Measurements from ENCODE around the gene POU6F1.

Gene POU6F1

DNA sequence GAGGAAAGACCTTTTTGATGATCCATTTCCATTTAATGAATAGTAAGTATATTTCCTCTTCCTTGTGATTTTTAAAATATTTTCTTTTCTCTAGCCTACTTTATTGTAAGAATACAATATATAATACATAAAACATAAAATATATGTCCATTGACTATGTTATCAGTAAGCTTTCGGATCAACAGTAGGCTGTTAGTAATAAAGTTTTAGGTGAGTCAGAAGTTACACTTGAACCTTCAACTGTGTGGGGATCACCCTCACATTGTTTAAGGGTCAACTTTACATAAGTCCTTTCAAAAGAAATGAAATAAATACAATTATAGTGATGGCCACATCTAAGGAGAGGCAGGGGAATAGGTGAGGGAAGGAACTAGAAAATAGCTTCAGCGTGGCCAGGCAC is 40.0 kb downstream of the POU6F1 start (continued):
- TF ChIP-seq, protein P1, sequence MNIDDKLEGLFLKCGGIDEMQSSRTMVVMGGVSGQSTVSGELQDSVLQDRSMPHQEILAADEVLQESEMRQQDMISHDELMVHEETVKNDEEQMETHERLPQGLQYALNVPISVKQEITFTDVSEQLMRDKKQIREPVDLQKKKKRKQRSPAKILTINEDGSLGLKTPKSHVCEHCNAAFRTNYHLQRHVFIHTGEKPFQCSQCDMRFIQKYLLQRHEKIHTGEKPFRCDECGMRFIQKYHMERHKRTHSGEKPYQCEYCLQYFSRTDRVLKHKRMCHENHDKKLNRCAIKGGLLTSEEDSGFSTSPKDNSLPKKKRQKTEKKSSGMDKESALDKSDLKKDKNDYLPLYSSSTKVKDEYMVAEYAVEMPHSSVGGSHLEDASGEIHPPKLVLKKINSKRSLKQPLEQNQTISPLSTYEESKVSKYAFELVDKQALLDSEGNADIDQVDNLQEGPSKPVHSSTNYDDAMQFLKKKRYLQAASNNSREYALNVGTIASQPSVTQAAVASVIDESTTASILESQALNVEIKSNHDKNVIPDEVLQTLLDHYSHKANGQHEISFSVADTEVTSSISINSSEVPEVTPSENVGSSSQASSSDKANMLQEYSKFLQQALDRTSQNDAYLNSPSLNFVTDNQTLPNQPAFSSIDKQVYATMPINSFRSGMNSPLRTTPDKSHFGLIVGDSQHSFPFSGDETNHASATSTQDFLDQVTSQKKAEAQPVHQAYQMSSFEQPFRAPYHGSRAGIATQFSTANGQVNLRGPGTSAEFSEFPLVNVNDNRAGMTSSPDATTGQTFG (tag by site-specific recombination; IDR thresholded peaks at IDR 0.05; ENCODE audit: borderline replicate concordance) = no peak
- no peak for TF ChIP-seq ZNF174 (tag by site-specific recombination; IDR thresholded peaks at IDR 0.05)

- H3K36me3 ChIP-seq (ENCODE audit: control insufficient read depth in 2 of 2, insufficient read depth in 1 of 2, low read length in 2 of 2) = no peaks in the 10 kb centered on the region; a peak in 1 of 3 replicates
- no peaks in the 10 kb centered on the region for H3K9me3 ChIP-seq (ENCODE audit: control insufficient read depth, insufficient read depth, low read depth, low read length)
- TF ChIP-seq ZNF423 (tag by site-specific recombination; IDR thresholded peaks at IDR 0.05) (no peak), ZNF521 (tag by site-specific recombination; IDR thresholded peaks at IDR 0.05) (no peak), ZNF202 (tag by site-specific recombination; IDR thresholded peaks at IDR 0.05; ENCODE audit: borderline replicate concordance) (no peak), ZFP37 (tag by site-specific recombination; IDR thresholded peaks at IDR 0.05) (no peak), YY1 (tag by site-specific recombination; IDR thresholded peaks at IDR 0.05) (no peak), ZNF791 (tag by site-specific recombination; IDR thresholded peaks at IDR 0.05) (no peak), ZNF548 (tag by site-specific recombination; IDR thresholded peaks at IDR 0.05) (no peak), ZNF837 (tag by site-specific recombination; IDR thresholded peaks at IDR 0.05) (no peak), PRDM1 (tag by site-specific recombination; IDR thresholded peaks at IDR 0.05) (no peak)
- TF ChIP-seq, protein P2, sequence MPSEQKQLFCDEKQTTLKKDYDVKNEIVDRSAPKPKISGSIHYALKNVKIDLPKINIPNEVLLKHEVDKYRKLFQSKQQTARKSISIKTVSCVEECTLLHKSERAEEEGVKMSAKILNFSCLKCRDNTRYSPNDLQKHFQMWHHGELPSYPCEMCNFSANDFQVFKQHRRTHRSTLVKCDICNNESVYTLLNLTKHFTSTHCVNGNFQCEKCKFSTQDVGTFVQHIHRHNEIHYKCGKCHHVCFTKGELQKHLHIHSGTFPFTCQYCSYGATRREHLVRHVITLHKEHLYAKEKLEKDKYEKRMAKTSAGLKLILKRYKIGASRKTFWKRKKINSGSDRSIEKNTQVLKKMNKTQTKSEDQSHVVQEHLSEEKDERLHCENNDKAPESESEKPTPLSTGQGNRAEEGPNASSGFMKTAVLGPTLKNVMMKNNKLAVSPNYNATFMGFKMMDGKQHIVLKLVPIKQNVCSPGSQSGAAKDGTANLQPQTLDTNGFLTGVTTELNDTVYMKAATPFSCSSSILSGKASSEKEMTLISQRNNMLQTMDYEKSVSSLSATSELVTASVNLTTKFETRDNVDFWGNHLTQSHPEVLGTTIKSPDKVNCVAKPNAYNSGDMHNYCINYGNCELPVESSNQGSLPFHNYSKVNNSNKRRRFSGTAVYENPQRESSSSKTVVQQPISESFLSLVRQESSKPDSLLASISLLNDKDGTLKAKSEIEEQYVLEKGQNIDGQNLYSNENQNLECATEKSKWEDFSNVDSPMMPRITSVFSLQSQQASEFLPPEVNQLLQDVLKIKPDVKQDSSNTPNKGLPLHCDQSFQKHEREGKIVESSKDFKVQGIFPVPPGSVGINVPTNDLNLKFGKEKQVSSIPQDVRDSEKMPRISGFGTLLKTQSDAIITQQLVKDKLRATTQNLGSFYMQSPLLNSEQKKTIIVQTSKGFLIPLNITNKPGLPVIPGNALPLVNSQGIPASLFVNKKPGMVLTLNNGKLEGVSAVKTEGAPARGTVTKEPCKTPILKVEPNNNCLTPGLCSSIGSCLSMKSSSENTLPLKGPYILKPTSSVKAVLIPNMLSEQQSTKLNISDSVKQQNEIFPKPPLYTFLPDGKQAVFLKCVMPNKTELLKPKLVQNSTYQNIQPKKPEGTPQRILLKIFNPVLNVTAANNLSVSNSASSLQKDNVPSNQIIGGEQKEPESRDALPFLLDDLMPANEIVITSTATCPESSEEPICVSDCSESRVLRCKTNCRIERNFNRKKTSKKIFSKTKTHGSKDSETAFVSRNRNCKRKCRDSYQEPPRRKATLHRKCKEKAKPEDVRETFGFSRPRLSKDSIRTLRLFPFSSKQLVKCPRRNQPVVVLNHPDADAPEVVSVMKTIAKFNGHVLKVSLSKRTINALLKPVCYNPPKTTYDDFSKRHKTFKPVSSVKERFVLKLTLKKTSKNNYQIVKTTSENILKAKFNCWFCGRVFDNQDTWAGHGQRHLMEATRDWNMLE (tag by site-specific recombination; conservative IDR thresholded peaks at IDR 0.05; ENCODE audit: low read depth) = no peak
- TF ChIP-seq, protein P3, sequence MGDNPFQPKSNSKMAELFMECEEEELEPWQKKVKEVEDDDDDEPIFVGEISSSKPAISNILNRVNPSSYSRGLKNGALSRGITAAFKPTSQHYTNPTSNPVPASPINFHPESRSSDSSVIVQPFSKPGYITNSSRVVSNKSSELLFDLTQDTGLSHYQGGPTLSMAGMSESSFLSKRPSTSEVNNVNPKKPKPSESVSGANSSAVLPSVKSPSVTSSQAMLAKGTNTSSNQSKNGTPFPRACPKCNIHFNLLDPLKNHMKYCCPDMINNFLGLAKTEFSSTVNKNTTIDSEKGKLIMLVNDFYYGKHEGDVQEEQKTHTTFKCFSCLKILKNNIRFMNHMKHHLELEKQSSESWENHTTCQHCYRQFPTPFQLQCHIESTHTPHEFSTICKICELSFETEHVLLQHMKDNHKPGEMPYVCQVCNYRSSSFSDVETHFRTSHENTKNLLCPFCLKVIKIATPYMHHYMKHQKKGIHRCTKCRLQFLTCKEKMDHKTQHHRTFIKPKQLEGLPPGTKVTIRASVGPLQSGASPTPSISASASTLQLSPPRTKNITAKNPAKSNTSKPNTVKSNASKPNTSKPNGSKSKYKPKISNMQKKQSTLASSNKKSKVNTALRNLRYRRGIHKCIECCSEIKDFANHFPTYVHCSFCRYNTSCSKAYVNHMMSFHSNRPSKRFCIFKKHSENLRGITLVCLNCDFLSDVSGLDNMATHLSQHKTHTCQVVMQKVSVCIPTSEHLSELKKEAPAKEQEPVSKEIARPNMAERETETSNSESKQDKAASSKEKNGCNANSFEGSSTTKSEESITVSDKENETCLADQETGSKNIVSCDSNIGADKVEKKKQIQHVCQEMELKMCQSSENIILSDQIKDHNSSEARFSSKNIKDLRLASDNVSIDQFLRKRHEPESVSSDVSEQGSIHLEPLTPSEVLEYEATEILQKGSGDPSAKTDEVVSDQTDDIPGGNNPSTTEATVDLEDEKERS (tag by site-specific recombination; IDR thresholded peaks at IDR 0.05) = no peak
- POLR2A ChIA-PET = no interaction called here
- H3K4me1 ChIP-seq (ENCODE audit: control insufficient read depth, insufficient read depth, low read length) = no peaks in the 10 kb centered on the region
- CTCF ChIA-PET = interaction anchor here (0.6 kb wide), 2 partner anchors 8 to 349 kb away, joined by 3 to 6 read pairs; no protein-coding TSS in a partner anchor
- H3K27ac ChIP-seq (ENCODE audit: extremely low read depth, low read depth, low read length) = no peak overlapping the region
- no peak overlapping the region for H3K4me3 ChIP-seq (ENCODE audit: low read depth, low read length)
Observed at GRCh38 chr12:51174501-51174900, 43.4 kb downstream of the POU6F1 start.

Data from HEK293 (cell line).